Measurements from ENCODE around the gene HDAC3. TPM values are rescaled to one million over a fixed set of nuclear protein-coding genes. Genes with fewer than 3 reads are reported as not detected.

Gene HDAC3
- total and polyA plus RNA-seq, 4 donors: 35.1 to 62.5 (median 46.7) TPM

Small RNAs within 50 kb of the gene (small RNA-seq; reads per million reads assigned to genes)
- gene RPS27AP10 (ENCODE audit: low replicate concordance): not detected

Other genes starting within 250 kb of the HDAC3 start
- gene PCDHGB4, start 249.2 kb downstream of the HDAC3 start, total RNA-seq: 10 to 100 TPM in 1 of 2 donors, 1 to 10 TPM in 1; 6.9 to 12.1 TPM
- gene PCDHGB4, start 249.2 kb downstream of the HDAC3 start, polyA plus RNA-seq: 1 to 10 TPM in 1 of 2 donors, under 1 TPM in 1; 0.31 to 1.0 TPM
- 1 to 10 TPM; 1.9 to 7.3 TPM for gene PCDHGA8, start 244.2 kb downstream of the HDAC3 start, total RNA-seq
- gene PCDHGA8, start 244.2 kb downstream of the HDAC3 start, polyA plus RNA-seq: under 1 TPM; 0.06 to 0.18 TPM
- 10 to 100 TPM in 1 of 2 donors, 1 to 10 TPM in 1; 10.0 to 14.3 TPM for gene PCDHGB5, start 238.9 kb downstream of the HDAC3 start, total RNA-seq
- 1 to 10 TPM; 1.2 to 2.5 TPM for gene PCDHGB5, start 238.9 kb downstream of the HDAC3 start, polyA plus RNA-seq
- gene PCDHGA9, start 234.1 kb downstream of the HDAC3 start, total RNA-seq: 10 to 100 TPM in 1 of 2 donors, 1 to 10 TPM in 1; 4.8 to 13.8 TPM
- gene PCDHGA9, start 234.1 kb downstream of the HDAC3 start, polyA plus RNA-seq: under 1 TPM; 0.59 to 0.90 TPM
- 10 to 100 TPM in 1 of 2 donors, 1 to 10 TPM in 1; 6.1 to 11.6 TPM for gene PCDHGB6, start 228.8 kb downstream of the HDAC3 start, total RNA-seq
- gene PCDHGB6, start 228.8 kb downstream of the HDAC3 start, polyA plus RNA-seq: 1 to 10 TPM; 1.1 to 2.2 TPM
- 10 to 100 TPM in 1 of 2 donors, 1 to 10 TPM in 1; 5.7 to 12.9 TPM for gene PCDHGA10, start 223.9 kb downstream of the HDAC3 start, total RNA-seq
- gene PCDHGA10, start 223.9 kb downstream of the HDAC3 start, polyA plus RNA-seq: under 1 TPM; 0.89 to 0.96 TPM
- gene PCDHGB7, start 219.2 kb downstream of the HDAC3 start, total RNA-seq: 10 to 100 TPM; 16.6 to 18.1 TPM
- gene PCDHGB7, start 219.2 kb downstream of the HDAC3 start, polyA plus RNA-seq: 1 to 10 TPM; 1.6 to 4.7 TPM
- gene PCDHGA11, start 215.8 kb downstream of the HDAC3 start, total RNA-seq: 10 to 100 TPM in 1 of 2 donors, 1 to 10 TPM in 1; 3.8 to 11.1 TPM
- gene PCDHGA11, start 215.8 kb downstream of the HDAC3 start, polyA plus RNA-seq: under 1 TPM; 0.65 to 0.81 TPM
- gene PCDHGA12, start 206.3 kb downstream of the HDAC3 start, total RNA-seq: 1 to 10 TPM; 5.6 to 7.9 TPM
- 1 to 10 TPM; 1.2 to 1.6 TPM for gene PCDHGA12, start 206.3 kb downstream of the HDAC3 start, polyA plus RNA-seq
- 100 to 1,000 TPM in 1 of 2 donors, 10 to 100 TPM in 1; 63.9 to 116 TPM for gene PCDHGC3, start 160.9 kb downstream of the HDAC3 start, total RNA-seq
- 10 to 100 TPM; 44.8 to 73.4 TPM for gene PCDHGC3, start 160.9 kb downstream of the HDAC3 start, polyA plus RNA-seq
- gene PCDHGC4, start 151.8 kb downstream of the HDAC3 start, total RNA-seq: 1 to 10 TPM; 3.1 to 8.7 TPM
- under 1 TPM; 0.08 to 0.24 TPM for gene PCDHGC4, start 151.8 kb downstream of the HDAC3 start, polyA plus RNA-seq
- 1 to 10 TPM; 2.7 to 5.1 TPM for gene PCDHGC5, start 147.8 kb downstream of the HDAC3 start, total RNA-seq
- gene PCDHGC5, start 147.8 kb downstream of the HDAC3 start, polyA plus RNA-seq: under 1 TPM; 0.14 to 0.39 TPM
- gene DIAPH1, start 17.8 kb downstream of the HDAC3 start, total RNA-seq: 100 to 1,000 TPM in 1 of 2 donors, 10 to 100 TPM in 1; 41.7 to 151 TPM
- 10 to 100 TPM; 54.0 to 74.8 TPM for gene DIAPH1, start 17.8 kb downstream of the HDAC3 start, polyA plus RNA-seq
- 1 to 10 TPM; 1.2 to 6.5 TPM for gene RELL2, start 148 bp upstream of the HDAC3 start, total RNA-seq
- gene RELL2, start 148 bp upstream of the HDAC3 start, polyA plus RNA-seq: 1 to 10 TPM; 5.9 to 6.9 TPM
- 10 to 100 TPM; 20.3 to 23.2 TPM for gene FCHSD1, start 14.6 kb upstream of the HDAC3 start, total RNA-seq
- gene FCHSD1, start 14.6 kb upstream of the HDAC3 start, polyA plus RNA-seq: 10 to 100 TPM; 12.2 to 15.0 TPM
- gene ARAP3, start 45.4 kb upstream of the HDAC3 start, total RNA-seq: 10 to 100 TPM; 20.5 to 26.6 TPM
- gene ARAP3, start 45.4 kb upstream of the HDAC3 start, polyA plus RNA-seq: 10 to 100 TPM; 15.7 to 19.0 TPM
- gene PCDH1, start 241.6 kb upstream of the HDAC3 start, total RNA-seq: 10 to 100 TPM; 43.6 to 70.2 TPM
- gene PCDH1, start 241.6 kb upstream of the HDAC3 start, polyA plus RNA-seq: 10 to 100 TPM; 18.2 to 45.1 TPM